HepG2 (cell line): ENCODE measurements around the gene NBR1. TPM values are rescaled to one million over a fixed set of nuclear protein-coding genes. Genes with fewer than 3 reads are reported as not detected.
"Not testable (repeated sequence)": the region's sequence is repeated elsewhere in the genome, so short reads cannot be mapped to it uniquely, and the experiment has no call there.

Experiments
- ATAC-seq: fragments of 200-7000 bp; cut with Tn5 transposase; 3 replicates; pipeline ENCODE4 v1.9.1; 2020; ENCODE audit warnings: mild to moderate bottlenecking, moderate library complexity
- BruUV-seq: library from RNA; stranded (reverse); fragments of 400-500 nt; replicated peaks from 2 replicates; lab custom pipeline; 2021; lab: Mats Ljungman, UMichigan
- CTCF ChIA-PET: fragments of 300-600 bp; formaldehyde crosslinking; extraction: SDS; loops from one replicate; lab custom pipeline; 2021; ENCODE audit warnings: low total read pairs, inconsistent platforms, low intra/inter-chr PET ratio; lab: Yijun Ruan, JAX
- POLR2A ChIA-PET: fragments of 350-600 bp; sonication (Branson Sonifier 250); formaldehyde crosslinking; loops from one replicate; lab custom pipeline; 2020; ENCODE audit warnings: antibody characterized with exemption, inconsistent platforms; lab: Yijun Ruan, JAX
- DNase-seq: peaks from one replicate; pipeline ENCODE4 v3.0.0-alpha.2; 2015; ENCODE audit warnings: low spot score
- FAIRE-seq: peaks from 3 replicates; lab custom pipeline; 2011; peaks lifted over from hg19 to GRCh38; lab: Jason Lieb, UNC
- H2AFZ ChIP-seq: one replicate; pipeline ENCODE4 v1.6.1; 2011; ENCODE audit warnings: low read length, inconsistent platforms
- H3K27ac ChIP-seq: fragments of 300-600 bp; 3 replicates; pipeline ENCODE4 v1.8.0; 2011; ENCODE audit warnings: mixed run types, mild to moderate bottlenecking, mixed read lengths, low read length, inconsistent platforms; ENCODE audit not compliant: insufficient read depth; ENCODE audit errors: extremely low read length
- H3K27me3 ChIP-seq, 2 experiments: fragments of 200-600 bp in 1 of 2; 2 replicates in 1 of 2; 3 replicates in 1 of 2; pipeline versions ENCODE4 v1.6.0 to v1.8.0; 2011; ENCODE audit warnings: low read length in 2 of 2, mild to moderate bottlenecking in 2 of 2, moderate library complexity in 2 of 2, inconsistent platforms in 1 of 2; ENCODE audit not compliant: insufficient read depth in 2 of 2, control insufficient read depth in 1 of 2
- H3K36me3 ChIP-seq, 2 experiments: fragments of 200-600 bp in 1 of 2; replicated peaks in 1 of 2; 2 replicates in 1 of 2; 3 replicates in 1 of 2; pipeline versions ENCODE4 v1.5.1 to v1.8.0; 2011; ENCODE audit warnings: low read length in 2 of 2, inconsistent platforms in 1 of 2; ENCODE audit not compliant: insufficient read depth in 2 of 2, control insufficient read depth in 1 of 2
- H3K4me1 ChIP-seq: 2 replicates; pipeline ENCODE4 v1.5.1; 2012; ENCODE audit warnings: low read length, inconsistent platforms; ENCODE audit not compliant: insufficient read depth
- H3K4me2 ChIP-seq: 2 replicates; pipeline ENCODE4 v1.6.0; 2011; ENCODE audit warnings: low read depth, low read length, inconsistent platforms
- H3K4me3 ChIP-seq, 3 experiments: fragments of 200-600 bp in 1 of 3; sonication (generic), shearing (Covaris generic) in 1 of 3; replicated peaks in 1 of 3; 2 replicates each; pipeline ENCODE4 v1.5.1; 2011 to 2016; ENCODE audit warnings: low read length in 3 of 3, inconsistent platforms in 2 of 3, low read depth in 2 of 3, mild to moderate bottlenecking in 2 of 3, control low read depth in 1 of 3, mixed read lengths in 1 of 3; ENCODE audit not compliant: insufficient read depth in 1 of 3
- H3K79me2 ChIP-seq: one replicate; pipeline ENCODE4 v1.6.1; 2011; ENCODE audit warnings: low read length, inconsistent platforms; ENCODE audit not compliant: insufficient read depth
- H3K9ac ChIP-seq: 2 replicates; pipeline ENCODE4 v1.6.0; 2011; ENCODE audit warnings: mild to moderate bottlenecking, low read depth, low read length, inconsistent platforms; ENCODE audit not compliant: insufficient read depth
- H3K9me3 ChIP-seq: 2 replicates; pipeline ENCODE4 v1.5.1; 2012; ENCODE audit warnings: mild to moderate bottlenecking, low read length
- H4K20me1 ChIP-seq: 2 replicates; pipeline ENCODE4 v1.6.0; 2011; ENCODE audit warnings: inconsistent platforms, mild to moderate bottlenecking, low read length, moderate library complexity; ENCODE audit not compliant: insufficient read depth
- ARID2 ChIP-seq: sonication (generic); formaldehyde crosslinking; IDR thresholded peaks from 2 replicates; pipeline ENCODE4 v1.8.1; 2022; ENCODE audit warnings: mild to moderate bottlenecking, missing genetic modification reagents, borderline replicate concordance
- TEAD3 ChIP-seq: optimal IDR thresholded peaks from 2 replicates; pipeline ENCODE3; 2016; ENCODE audit warnings: borderline replicate concordance
- ZNF496 ChIP-seq: sonication (generic); formaldehyde crosslinking; IDR thresholded peaks from 2 replicates; pipeline ENCODE4 v1.8.1; 2023; ENCODE audit warnings: mild to moderate bottlenecking, moderate library complexity, missing genetic modification reagents; ENCODE audit not compliant: insufficient replicate concordance
- WGBS: methylation state at CpG from one replicate; pipeline ENCODE4 v1.1.6; 2017; ENCODE audit warnings: low lambda C conversion rate; 5-methylcytosine and 5-hydroxymethylcytosine counted together
- in situ Hi-C: cut with HindIII; loops from 2 replicates; pipeline ENCODE4 v1.10.0; 2017; ENCODE audit warnings: low pct_unique_long_range_greater_than_20kb; ENCODE audit not compliant: extremely low pct_ligation_motif_present
- intact Hi-C: fragments of 100-400 bp; cut with micrococcal nuclease; formaldehyde crosslinking; loops from one replicate; pipeline ENCODE4 v1.10.0; 2022; ENCODE audit not compliant: unreplicated experiment
- polyA plus RNA-seq, 8 experiments: library from polyadenylated mRNA; depleted of rRNA in 3 of 8; stranded (reverse) in 7 of 8; unstranded in 1 of 8; fragments of >200 nt; fragmentation: Illumina TruSeq in 4 of 8; extraction: Trizol in 4 of 8; gene quantifications; 2 replicates each; pipeline versions ENCODE4 v1.2.1 to v1.2.3, GENCODE V29; 2011 to 2016; ENCODE audit warnings: low read depth in 4 of 8, missing spikeins in 1 of 8, mixed read lengths in 1 of 8; ENCODE audit not compliant: insufficient read depth in 1 of 8
- total RNA-seq, 5 experiments: library from RNA; depleted of rRNA; stranded (reverse); fragments of >200 nt; fragmentation: Illumina TruSeq; extraction: Trizol; gene quantifications; 2 replicates each; pipeline ENCODE4 v1.2.3, GENCODE V29; 2016; ENCODE audit warnings: low read depth in 1 of 5
- TF ChIP-seq, protein P1 (sequence below): sonication (generic); formaldehyde crosslinking; IDR thresholded peaks from 2 replicates; pipeline ENCODE4; 2020; ENCODE audit warnings: missing genetic modification reagents, mild to moderate bottlenecking, borderline replicate concordance
- TF ChIP-seq, protein P2 (sequence below): fragments of 450-650 bp; IDR thresholded peaks from 2 replicates; pipeline ENCODE4 v1.6.1; 2016

NBR1 gene
- total and polyA plus RNA-seq, 2 of the 13 experiments (the other 11 are each of a cell fraction or from before 2014, with no cell fraction given): 51.7 to 121 TPM

DNA sequence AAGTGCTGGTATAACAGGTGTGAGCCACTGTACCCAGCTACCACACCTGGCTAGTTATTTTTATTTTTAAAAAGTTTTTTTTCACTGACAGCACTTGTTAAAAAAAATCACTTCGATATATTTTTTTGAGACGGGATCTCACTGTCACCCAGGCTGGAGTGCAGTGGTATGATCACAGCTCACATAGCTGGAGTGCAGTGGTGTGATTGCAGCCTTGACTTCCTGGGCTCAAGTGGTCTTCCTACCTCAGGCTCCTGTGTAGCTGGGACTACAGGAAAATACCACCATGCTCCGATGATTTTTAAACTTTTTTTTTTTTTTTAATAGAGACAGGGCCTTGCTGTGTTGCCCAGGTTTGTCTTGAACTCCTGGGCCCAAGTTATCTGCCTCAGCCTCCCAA is 12.9 kb downstream of the NBR1 start (continued):
- TF ChIP-seq, protein P1, sequence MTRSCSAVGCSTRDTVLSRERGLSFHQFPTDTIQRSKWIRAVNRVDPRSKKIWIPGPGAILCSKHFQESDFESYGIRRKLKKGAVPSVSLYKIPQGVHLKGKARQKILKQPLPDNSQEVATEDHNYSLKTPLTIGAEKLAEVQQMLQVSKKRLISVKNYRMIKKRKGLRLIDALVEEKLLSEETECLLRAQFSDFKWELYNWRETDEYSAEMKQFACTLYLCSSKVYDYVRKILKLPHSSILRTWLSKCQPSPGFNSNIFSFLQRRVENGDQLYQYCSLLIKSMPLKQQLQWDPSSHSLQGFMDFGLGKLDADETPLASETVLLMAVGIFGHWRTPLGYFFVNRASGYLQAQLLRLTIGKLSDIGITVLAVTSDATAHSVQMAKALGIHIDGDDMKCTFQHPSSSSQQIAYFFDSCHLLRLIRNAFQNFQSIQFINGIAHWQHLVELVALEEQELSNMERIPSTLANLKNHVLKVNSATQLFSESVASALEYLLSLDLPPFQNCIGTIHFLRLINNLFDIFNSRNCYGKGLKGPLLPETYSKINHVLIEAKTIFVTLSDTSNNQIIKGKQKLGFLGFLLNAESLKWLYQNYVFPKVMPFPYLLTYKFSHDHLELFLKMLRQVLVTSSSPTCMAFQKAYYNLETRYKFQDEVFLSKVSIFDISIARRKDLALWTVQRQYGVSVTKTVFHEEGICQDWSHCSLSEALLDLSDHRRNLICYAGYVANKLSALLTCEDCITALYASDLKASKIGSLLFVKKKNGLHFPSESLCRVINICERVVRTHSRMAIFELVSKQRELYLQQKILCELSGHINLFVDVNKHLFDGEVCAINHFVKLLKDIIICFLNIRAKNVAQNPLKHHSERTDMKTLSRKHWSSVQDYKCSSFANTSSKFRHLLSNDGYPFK (CRISPR knock-in tag): no peak
- TF ChIP-seq TEAD3 (CRISPR knock-in tag): no peak
- TF ChIP-seq ARID2 (CRISPR knock-in tag): no peak
- no peak for TF ChIP-seq ZNF496 (CRISPR knock-in tag)
- TF ChIP-seq, all 625 proteins: peak for 0

DNA sequence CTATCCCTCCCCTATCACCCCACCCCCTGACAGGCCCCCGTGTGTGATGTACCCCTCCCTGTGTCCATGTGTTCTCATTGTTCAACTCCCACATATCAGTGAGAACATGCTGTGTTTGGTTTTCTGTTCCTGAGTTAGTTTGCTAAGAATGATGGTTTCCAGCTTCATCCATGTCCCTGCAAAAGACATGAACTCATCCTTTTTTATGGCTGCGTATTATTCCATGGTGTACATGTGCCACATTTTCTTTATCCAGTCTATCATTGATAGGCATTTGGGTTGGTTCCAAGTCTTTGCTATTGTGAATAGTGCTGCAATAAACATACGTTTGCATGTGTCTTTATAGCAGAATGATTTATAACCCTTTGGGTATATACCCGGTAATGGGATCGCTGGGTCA is 15.6 kb downstream of the NBR1 start:
- FAIRE-seq: not testable (repeated sequence)
- WGBS: 97% methylated on average over 5 of the region's 5 CpGs
- POLR2A ChIA-PET: interaction anchor here (0.7 kb wide), 1 partner anchor 84 kb away, joined by 3 read pairs; no protein-coding TSS in a partner anchor

More for the DNA sequence above, 15.6 kb downstream of the NBR1 start:
- H2AFZ ChIP-seq, intact Hi-C loops, H3K9ac ChIP-seq, H3K4me2 ChIP-seq, H3K9me3 ChIP-seq, in situ Hi-C loops, CTCF ChIA-PET, H4K20me1 ChIP-seq, H3K4me1 ChIP-seq, H3K4me3 ChIP-seq, H3K27me3 ChIP-seq, ATAC-seq, DNase-seq, BruUV-seq, H3K79me2 ChIP-seq, H3K27ac ChIP-seq: not testable (repeated sequence)
- TF ChIP-seq, protein P2, sequence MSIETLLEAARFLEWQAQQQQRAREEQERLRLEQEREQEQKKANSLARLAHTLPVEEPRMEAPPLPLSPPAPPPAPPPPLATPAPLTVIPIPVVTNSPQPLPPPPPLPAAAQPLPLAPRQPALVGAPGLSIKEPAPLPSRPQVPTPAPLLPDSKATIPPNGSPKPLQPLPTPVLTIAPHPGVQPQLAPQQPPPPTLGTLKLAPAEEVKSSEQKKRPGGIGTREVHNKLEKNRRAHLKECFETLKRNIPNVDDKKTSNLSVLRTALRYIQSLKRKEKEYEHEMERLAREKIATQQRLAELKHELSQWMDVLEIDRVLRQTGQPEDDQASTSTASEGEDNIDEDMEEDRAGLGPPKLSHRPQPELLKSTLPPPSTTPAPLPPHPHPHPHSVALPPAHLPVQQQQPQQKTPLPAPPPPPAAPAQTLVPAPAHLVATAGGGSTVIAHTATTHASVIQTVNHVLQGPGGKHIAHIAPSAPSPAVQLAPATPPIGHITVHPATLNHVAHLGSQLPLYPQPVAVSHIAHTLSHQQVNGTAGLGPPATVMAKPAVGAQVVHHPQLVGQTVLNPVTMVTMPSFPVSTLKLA: peak; percentile 10; the same call in 1 of the 2 replicates
- H3K36me3 ChIP-seq: peaks cover 31 to 60% of the 10 kb centered on the region in 2 experiments
